Upper lobe of left lung (tissue), 4 donors: Measurements from ENCODE around the gene TFF1.

ENCODE experiments used
- EP300 ChIP-seq, 4 donors: sonication (generic); formaldehyde crosslinking; IDR thresholded peaks; one replicate each; pipeline ENCODE4 v1.5.1; 2017; ENCODE audit warnings: antibody characterized with exemption in 4 of 4, control low read depth in 2 of 4
- POLR2A ChIP-seq, 4 donors: fragments of 450-650 bp; IDR thresholded peaks; one replicate each; pipeline ENCODE4 v1.5.1; 2016 to 2017; ENCODE audit warnings: antibody characterized with exemption in 4 of 4, mild to moderate bottlenecking in 2 of 4
- POLR2AphosphoS5 ChIP-seq, 2 donors: sonication (generic); formaldehyde crosslinking; IDR thresholded peaks; one replicate each; pipeline ENCODE4 v1.5.1; 2017; ENCODE audit warnings: antibody characterized with exemption in 2 of 2
- TF ChIP-seq, protein P1 (sequence below), 6 experiments: fragments of 450-650 bp in 4 of 6; fragments of 200-600 bp in 2 of 6; sonication (generic) in 2 of 6; IDR thresholded peaks; one replicate each; pipeline ENCODE4 v1.5.1; 2016 to 2019; ENCODE audit warnings: antibody characterized with exemption in 6 of 6

DNA sequence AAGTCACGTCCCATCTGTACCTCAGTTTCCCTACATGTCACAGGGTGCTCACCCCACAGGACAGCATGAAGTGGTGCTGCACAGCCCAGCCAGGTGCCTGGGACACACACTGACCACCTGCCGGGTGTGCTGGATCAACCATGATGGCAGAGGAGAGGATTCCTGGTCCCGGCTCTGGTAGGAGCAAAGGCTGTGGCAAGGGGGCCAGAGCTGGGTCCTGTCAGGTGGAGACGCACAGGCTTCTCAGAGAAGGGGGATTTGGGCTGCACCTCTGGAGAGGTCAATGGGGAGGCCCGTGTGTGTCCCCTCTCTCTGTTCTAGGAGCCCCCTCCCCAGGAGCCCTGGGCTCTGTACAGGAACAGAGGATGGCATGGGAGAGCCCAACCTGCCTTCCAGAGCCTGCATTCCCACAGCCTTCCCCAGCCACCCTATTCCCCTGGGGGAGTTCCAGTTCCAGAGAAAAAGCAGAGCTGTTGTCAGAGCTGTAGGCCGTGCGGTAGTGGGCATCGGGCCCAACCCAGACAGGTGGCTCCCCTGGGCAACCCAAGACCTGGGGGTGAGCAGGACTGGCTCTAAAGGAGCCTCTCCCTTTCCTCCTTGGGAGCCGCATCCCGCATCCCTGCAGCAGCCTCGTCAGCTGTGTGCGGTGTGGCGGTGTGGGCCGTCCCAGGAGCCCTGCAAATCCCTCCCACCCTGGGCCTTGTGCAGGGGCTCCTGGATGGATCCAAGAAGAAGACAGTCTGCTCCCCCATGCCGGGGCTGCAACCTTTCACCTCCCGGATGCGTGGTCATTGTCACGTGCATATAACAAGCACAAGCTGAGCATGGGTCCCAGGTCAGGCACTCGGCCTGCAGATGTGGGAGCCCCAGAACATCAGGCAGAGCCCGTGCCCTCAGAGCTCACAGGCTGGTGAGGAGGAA, 48.2 kb downstream of the TFF1 start:
- no peak for TF ChIP-seq POLR2A (IDR thresholded peaks at IDR 0.05)
- TF ChIP-seq, protein P1, sequence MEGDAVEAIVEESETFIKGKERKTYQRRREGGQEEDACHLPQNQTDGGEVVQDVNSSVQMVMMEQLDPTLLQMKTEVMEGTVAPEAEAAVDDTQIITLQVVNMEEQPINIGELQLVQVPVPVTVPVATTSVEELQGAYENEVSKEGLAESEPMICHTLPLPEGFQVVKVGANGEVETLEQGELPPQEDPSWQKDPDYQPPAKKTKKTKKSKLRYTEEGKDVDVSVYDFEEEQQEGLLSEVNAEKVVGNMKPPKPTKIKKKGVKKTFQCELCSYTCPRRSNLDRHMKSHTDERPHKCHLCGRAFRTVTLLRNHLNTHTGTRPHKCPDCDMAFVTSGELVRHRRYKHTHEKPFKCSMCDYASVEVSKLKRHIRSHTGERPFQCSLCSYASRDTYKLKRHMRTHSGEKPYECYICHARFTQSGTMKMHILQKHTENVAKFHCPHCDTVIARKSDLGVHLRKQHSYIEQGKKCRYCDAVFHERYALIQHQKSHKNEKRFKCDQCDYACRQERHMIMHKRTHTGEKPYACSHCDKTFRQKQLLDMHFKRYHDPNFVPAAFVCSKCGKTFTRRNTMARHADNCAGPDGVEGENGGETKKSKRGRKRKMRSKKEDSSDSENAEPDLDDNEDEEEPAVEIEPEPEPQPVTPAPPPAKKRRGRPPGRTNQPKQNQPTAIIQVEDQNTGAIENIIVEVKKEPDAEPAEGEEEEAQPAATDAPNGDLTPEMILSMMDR (IDR thresholded peaks at IDR 0.05) = no peak
- TF ChIP-seq EP300 (IDR thresholded peaks at IDR 0.05) = no peak
- TF ChIP-seq POLR2AphosphoS5 (IDR thresholded peaks at IDR 0.05) = no peak
